Activated T-helper 1 cell treated with anti-CD3 and anti-CD28 coated beads, Interleukin-2, amount 50 U/mL, for 16 hours (primary cell): ENCODE data around the gene CACNA1I.
"Not testable (repeated sequence)": the region's sequence is repeated elsewhere in the genome, so short reads cannot be mapped to it uniquely, and the experiment has no call there.

Experiments
- DNase-seq, 2 donors: peaks; one replicate each; pipeline ENCODE4 v3.0.0-alpha.2; 2020; ENCODE audit warnings: low read depth in 1 of 2, low spot score in 1 of 2

Gene CACNA1I

DNA sequence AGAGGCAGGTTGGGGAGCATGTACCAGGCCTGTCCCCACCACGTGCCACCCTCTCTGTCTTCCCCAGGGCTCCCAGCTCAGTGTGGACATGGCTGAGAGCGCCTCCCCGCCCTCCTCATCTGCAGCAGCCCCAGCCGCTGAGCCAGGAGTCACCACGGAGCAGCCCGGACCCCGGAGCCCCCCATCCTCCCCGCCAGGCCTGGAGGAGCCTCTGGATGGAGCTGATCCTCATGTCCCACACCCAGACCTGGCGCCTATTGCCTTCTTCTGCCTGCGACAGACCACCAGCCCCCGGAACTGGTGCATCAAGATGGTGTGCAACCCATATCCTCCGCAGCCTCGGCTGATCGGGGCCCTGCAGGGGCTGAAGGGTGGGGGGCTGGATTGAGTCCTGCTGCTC is at the start of gene CACNA1I:
TSS of gene CACNA1I (plus strand) at position 89 of the 400 bp plus-strand sequence. CDS start at position 89, 0 bp downstream.
- no peak for DNase-seq

GRCh38 chr22:39521106-39521885 is 49.3 kb upstream of the CACNA1I start:
- not testable (repeated sequence) for DNase-seq

GRCh38 chr22:39522091-39522490 is 48.5 kb upstream of the CACNA1I start:
- DNase-seq: not testable (repeated sequence)

DNA sequence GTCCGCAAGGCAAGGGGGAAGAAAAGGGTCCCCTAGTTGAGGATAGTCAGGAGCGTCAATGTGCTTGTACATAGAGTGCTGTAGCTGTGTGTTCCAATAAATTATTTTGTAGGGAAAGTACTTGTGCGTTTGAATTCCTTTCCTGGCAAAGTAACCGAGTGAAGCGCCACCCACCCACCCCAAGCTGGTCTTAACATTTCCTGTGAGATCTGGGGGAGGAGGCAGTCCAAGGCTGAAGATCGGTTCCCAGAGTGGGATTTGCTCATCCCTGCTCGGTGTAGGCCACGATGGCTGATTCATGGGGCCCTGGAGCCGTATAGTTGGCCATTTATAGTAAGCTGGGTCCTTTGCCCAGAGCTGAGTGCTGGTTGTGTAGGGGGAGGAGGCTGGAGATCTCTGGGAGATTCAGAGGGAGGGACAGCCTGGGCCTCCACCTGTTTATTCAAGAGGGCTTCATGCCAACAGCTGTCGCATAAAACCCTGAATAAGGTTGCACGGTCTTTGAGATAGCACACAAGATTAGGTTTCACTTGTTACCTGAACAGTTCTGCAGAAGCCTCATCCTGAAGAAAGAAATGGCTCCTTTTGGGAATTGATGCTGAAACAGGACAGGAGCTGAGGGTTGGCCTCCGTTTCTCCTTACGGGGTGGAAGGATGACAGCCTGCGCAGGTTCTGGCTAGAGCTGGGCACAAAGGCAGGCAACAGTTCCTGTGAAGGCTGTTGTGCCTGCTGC is 47.8 kb upstream of the CACNA1I start:
- no peak for DNase-seq

DNA sequence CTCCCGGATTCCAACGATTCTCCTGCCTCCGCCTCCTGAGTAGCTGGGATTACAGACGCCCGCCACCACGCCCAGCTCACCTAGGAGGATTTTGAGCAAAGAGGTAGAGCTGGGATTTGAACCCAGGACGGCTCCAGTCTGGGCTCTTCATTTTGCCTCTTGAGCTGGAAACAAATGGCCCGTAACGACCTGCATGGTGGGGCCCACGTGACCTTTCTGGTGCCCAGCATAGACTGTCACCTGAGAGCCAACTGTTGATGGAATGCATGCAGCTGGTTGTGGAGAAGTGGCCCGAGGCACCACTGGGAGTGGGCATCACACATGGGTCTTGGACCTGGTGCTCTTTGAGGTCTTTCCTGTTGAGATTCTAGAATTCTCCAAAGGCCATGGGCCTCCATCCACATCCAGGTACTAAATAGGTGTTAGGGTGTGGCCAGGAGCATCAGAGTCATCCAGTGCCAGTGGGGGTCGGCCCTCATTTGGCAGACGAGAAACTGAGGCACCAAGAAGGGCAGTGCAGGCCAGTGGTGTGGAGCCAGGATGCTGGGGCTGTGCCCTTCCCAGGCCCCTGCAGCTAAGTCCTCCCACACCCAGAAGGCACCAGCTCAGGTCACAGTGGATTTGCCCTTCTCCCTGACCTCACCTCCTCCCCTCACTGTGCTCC is 46.3 kb upstream of the CACNA1I start:
- DNase-seq: no peak

DNA sequence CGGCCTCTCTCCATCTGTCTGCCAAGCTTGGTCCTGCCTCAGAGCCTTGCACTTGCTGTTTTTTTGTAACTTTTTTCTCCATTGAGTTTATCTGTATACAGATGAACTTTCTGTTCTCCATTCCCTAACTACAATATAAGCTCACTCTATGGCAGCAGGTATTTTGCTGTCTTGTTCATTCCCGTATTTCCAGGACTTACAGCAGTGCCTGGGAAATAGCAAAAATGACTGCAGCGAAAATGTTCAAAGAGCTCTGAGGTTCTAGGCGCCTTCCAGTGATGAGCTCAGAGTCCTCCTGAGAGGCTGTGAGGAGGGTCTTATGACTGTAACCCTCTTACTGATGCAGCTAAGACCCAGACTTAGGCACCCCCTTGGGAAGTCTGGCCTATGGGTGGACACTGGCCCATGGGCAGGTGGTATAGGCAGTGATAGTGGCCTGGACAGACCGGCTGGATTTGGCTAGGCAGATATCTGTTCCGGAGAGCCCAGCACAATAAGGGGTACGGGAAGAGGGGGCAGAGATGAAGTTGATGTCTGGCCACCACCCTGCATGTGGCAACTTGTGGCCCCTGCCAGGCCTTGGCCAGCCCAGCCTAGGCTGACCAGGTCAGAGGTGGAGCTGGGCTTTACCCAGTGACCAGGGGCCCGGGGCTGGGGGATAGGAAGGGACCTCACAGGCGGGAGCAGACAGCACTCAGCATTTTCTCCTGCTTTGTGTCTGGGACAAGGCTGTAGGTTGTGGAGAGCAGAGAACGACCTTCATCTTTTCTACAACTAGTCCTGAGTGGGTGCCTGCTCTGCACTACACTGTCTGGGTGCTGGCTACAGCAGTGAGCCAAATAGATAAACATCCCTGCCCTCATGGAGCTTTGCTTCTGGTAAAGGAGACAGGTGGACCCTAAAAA is 45.5 kb upstream of the CACNA1I start:
- no peak for DNase-seq

- no peak for DNase-seq
Observed at GRCh38 chr22:39525658-39525975, 44.9 kb upstream of the CACNA1I start.

GRCh38 chr22:39526736-39527171 is 43.8 kb upstream of the CACNA1I start:
- no peak for DNase-seq

DNA sequence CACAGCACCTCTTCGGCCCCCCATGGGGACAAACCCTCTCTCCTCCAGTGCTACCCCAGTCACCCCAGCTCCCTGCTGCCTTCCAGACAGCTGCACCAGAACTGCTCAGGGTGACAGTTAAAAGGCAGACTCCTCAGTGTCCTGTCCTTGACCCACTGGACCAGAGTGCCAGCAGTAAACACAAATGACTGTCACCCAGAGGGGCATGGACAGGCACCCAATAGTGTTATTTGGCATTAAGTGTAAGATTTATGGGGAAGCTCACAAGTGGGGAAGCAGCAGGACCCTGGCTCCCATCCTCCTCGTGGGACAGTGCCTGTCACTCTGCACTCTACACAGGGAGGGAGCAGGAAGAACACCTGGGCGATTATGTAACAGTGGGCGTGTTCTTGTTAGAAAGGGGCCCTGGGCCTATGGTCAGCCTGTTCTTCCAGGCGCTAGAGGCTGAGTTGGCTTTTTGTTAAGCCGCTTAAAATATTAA is 43.0 kb upstream of the CACNA1I start:
- DNase-seq: no peak

- no peak for DNase-seq
Observed at GRCh38 chr22:39528080-39528661, 42.4 kb upstream of the CACNA1I start.

GRCh38 chr22:39528681-39529486 is 41.7 kb upstream of the CACNA1I start:
- DNase-seq: peak; percentile 87

DNA sequence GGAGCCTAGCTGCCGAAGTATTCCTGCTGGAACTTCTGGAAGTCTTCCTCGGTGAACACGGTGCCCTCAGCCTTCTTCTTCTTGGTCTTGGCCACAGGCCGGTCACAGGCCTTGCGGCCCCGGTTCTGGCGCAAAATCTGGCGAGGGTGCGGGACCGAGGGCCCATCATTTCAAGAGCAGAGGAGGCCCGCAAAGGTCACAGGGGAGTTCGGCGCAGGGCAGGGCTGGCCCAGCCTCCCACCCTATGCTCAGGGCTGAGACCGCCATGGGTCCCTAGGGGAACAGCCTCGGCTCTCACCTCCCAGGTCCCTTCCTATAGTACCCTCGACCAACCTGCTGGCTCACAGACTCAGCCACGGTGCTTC is 41.1 kb upstream of the CACNA1I start:
- DNase-seq: no peak

DNA sequence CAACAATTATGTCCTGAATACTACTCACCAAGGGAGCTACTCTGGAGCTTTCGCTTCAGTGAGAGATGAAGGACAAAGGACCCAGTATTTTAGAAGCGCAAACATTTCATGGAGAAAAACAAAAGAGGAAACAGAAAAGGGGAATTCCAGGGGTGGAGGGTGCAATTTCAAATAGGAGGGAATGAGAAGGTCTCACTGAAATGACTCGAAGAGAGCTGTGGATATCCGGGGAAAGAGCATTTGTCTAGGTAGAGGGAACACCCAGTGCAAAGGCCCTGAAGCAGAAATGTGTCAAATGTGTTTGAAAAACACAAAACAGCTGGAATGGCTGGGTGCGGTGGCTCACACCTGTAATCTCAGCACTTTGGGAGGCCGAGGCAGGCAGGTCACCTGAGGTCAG is 40.4 kb upstream of the CACNA1I start:
- DNase-seq: no peak

DNA sequence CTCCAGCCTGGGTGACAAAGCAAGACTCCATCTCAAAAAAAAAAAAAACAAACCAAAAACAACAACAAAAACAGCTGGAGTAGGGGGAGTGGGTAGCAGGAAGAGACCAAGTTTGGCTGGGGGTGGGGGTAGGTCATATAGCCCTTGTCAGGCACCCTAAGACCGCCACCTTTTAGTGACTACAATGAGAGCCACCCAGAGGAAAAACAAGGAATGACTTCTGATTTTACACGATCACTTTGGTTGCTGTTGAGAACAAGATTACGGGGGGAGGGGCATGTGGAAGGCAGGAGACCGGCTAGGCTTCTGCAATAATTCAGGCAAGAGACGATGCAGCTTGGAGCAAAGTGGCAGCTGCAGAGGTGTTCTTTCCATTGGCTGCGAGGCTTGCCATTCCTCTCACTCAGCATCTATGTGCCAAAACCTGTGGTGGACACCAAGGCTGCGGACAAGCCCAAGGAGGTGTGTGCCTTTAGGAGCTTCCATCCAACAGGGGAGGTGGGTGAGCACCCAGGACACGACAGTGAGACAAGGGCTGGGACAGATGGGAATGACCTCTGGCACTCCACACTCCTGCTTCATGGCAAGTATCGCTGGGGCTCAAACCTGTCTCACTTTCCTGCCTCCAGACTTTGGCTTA is 39.7 kb upstream of the CACNA1I start:
- DNase-seq: no peak

- peak; percentile 98 for DNase-seq
Observed at GRCh38 chr22:39532215-39533073, 38.1 kb upstream of the CACNA1I start, which contains the start of gene RPS19BP1. Gene RPS19BP1 (minus strand): TSS chr22:39532748. CDS start chr22:39532738, 10 bp downstream.

- no peak for DNase-seq
Observed at GRCh38 chr22:39534092-39534506, 36.5 kb upstream of the CACNA1I start.

DNA sequence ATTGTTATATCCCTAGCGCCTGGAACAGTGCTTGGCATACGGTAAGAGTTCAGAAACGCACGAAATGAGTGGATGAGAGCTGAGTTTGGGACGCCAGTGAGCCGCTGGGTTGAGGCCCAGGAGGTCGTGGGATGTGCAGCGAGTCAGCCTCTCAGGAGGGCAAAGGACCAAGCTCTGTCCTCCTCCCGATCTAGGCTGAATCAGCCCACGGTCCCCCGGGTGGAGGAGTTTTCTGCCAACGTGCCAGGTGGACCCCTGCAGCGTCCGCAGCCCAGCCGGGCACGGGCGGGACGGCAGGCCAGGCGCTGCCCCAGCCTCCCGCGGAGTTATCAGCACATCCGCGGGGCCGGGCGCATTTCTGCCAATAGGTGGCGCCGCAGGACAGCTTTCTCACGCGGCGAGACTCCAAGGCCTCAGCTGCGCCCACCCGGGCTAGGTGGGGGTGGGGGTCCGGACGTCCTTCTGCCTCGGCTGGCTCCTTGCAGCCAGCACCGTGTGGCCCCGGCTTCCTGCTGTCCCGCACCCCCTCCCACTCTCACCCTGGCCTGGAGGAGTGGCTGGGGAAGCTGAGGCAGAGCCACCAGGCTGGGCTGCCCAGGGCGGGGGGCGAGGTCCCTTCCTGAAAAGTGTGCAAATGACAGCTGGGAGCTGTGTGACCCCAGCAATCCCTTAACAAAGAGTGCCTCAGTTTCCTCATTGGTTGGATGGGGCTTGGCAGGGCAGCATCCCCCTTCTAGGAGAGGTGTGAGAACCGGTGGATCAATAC is 35.8 kb upstream of the CACNA1I start:
- DNase-seq: peak; percentile 68 to 69
